Gastrocnemius medialis (tissue), 4 donors: ENCODE data around the gene KRTAP5-2. TPM values are rescaled to one million over a fixed set of nuclear protein-coding genes. Genes with fewer than 3 reads are reported as not detected.

Experiments used
- ATAC-seq, 2 donors: fragments of 150-250 bp; one replicate each; pipeline ENCODE4 v1.9.1; 2016
- DNase-seq, 2 donors: peaks; one replicate each; pipeline ENCODE4 v3.0.0-alpha.2; 2019
- H3K27ac ChIP-seq, 4 donors: fragments of 200-600 bp; sonication (generic); 1 replicate in 1 of 4; 2 replicates in 3 of 4; pipeline ENCODE4 v1.5.1; 2016 to 2018; ENCODE audit warnings: mild to moderate bottlenecking in 2 of 4, moderate library complexity in 1 of 4
- H3K27me3 ChIP-seq, 3 donors: fragments of 200-600 bp; sonication (generic) in 2 of 3; 1 replicate in 1 of 3; 2 replicates in 2 of 3; pipeline versions ENCODE4 v1.5.1 to v1.6.0; 2016 to 2019; ENCODE audit warnings: mild to moderate bottlenecking in 1 of 3, moderate library complexity in 1 of 3
- H3K36me3 ChIP-seq, 2 donors: fragments of 200-600 bp; sonication (generic) in 1 of 2; one replicate each; pipeline ENCODE4 v1.5.1; 2017 to 2018
- H3K4me1 ChIP-seq, 2 donors: fragments of 200-600 bp; sonication (generic) in 1 of 2; one replicate each; pipeline ENCODE4 v1.5.1; 2016 to 2017; ENCODE audit warnings: mild to moderate bottlenecking in 2 of 2
- H3K4me3 ChIP-seq, 4 donors: fragments of 200-600 bp; sonication (generic) in 3 of 4; 1 replicate in 1 of 4; 2 replicates in 3 of 4; pipeline ENCODE4 v1.5.1; 2016 to 2019; ENCODE audit warnings: mild to moderate bottlenecking in 2 of 4
- H3K9me3 ChIP-seq, 3 donors: fragments of 200-600 bp; sonication (generic) in 2 of 3; 1 replicate in 1 of 3; 2 replicates in 2 of 3; pipeline ENCODE4 v1.5.1; 2016 to 2019
- CTCF ChIP-seq, 5 experiments: fragments of 450-650 bp in 3 of 5; fragments of 200-600 bp in 2 of 5; sonication (generic) in 2 of 5; IDR thresholded peaks in 4 of 5; conservative IDR thresholded peaks in 1 of 5; 1 replicate in 4 of 5; 2 replicates in 1 of 5; pipeline ENCODE4 v1.5.1; 2016 to 2019; ENCODE audit warnings: antibody characterized with exemption in 5 of 5, mild to moderate bottlenecking in 3 of 5, moderate library complexity in 3 of 5
- POLR2A ChIP-seq, 2 donors: fragments of 450-650 bp; IDR thresholded peaks; one replicate each; pipeline ENCODE4 v1.6.1; 2017; ENCODE audit warnings: antibody characterized with exemption in 2 of 2, mild to moderate bottlenecking in 2 of 2, moderate library complexity in 2 of 2
- in situ Hi-C, 4 donors: fragments of 200-750 bp; cut with MboI; loops; one replicate each; pipeline versions ENCODE4 v1.15.0 to v1.8.0; 2017; ENCODE audit warnings: low sequenced_read_pairs in 4 of 4
- intact Hi-C: fragments of 100-400 bp; cut with DNase I; formaldehyde crosslinking; loops from one replicate; pipeline ENCODE4 v1.15.1; 2023; ENCODE audit warnings: low total_unique reads
- total RNA-seq, 4 donors: library from RNA; depleted of rRNA; stranded (reverse); fragments of >200 nt; gene quantifications; one replicate each; pipeline versions ENCODE4 v1.1.0 to v1.2.3, GENCODE V29; 2016

The KRTAP5-2 gene
- total RNA-seq, 4 donors from 2014 or later, result not detected

- no peak overlapping the region for H3K27ac ChIP-seq
- H3K4me1 ChIP-seq, result no peaks in the 10 kb centered on the region
- in situ Hi-C loops (no loop called here), intact Hi-C loops (no loop called here)
- DNase-seq (no peak), ATAC-seq (no peak)
- no peaks in the 10 kb centered on the region for H3K36me3 ChIP-seq
- TF ChIP-seq CTCF (IDR thresholded peaks at IDR 0.05 in 4 of 5, conservative IDR thresholded peaks at IDR 0.05 in 1 of 5), result no peak
- no peak for TF ChIP-seq POLR2A (IDR thresholded peaks at IDR 0.05)
- no peaks in the 10 kb centered on the region for H3K9me3 ChIP-seq
- H3K27me3 ChIP-seq, result peaks cover 4 to 11% (median 7%) of the 10 kb centered on the region in 3 donors
- H3K4me3 ChIP-seq, result no peak overlapping the region
Measured at GRCh38 chr11:1633864-1634263, 35.8 kb upstream of the KRTAP5-2 start.

- Histone ChIP-seq H3K27me3 (peaks cover 0 to 11% (median 4%) of the 10 kb centered on the region in 3 donors), H3K4me3 (no peak overlapping the region), H3K9me3 (no peaks in the 10 kb centered on the region), H3K27ac (no peak overlapping the region), H3K4me1 (no peaks in the 10 kb centered on the region), H3K36me3 (no peaks in the 10 kb centered on the region)
- in situ Hi-C loops, result no loop called here
- DNase-seq (no peak), ATAC-seq (no peak)
- intact Hi-C loops, result no loop called here
- TF ChIP-seq CTCF (IDR thresholded peaks at IDR 0.05 in 4 of 5, conservative IDR thresholded peaks at IDR 0.05 in 1 of 5) (no peak), POLR2A (IDR thresholded peaks at IDR 0.05) (no peak)
Measured at GRCh38 chr11:1632053-1632714, 34.1 kb upstream of the KRTAP5-2 start.

- no peak for ATAC-seq
- no peak for TF ChIP-seq POLR2A (IDR thresholded peaks at IDR 0.05)
- no peak overlapping the region for H3K4me3 ChIP-seq
- intact Hi-C loops (no loop called here), in situ Hi-C loops (no loop called here)
- H3K36me3 ChIP-seq, result no peaks in the 10 kb centered on the region
- DNase-seq, result no peak
- no peaks in the 10 kb centered on the region for H3K4me1 ChIP-seq
- H3K27me3 ChIP-seq, result peaks cover 0 to 11% (median 4%) of the 10 kb centered on the region in 3 donors
- H3K27ac ChIP-seq, result no peak overlapping the region
- no peaks in the 10 kb centered on the region for H3K9me3 ChIP-seq
Measured at GRCh38 chr11:1631066-1631568, 33.0 kb upstream of the KRTAP5-2 start.

- Histone ChIP-seq H3K4me3 (no peak overlapping the region), H3K36me3 (no peaks in the 10 kb centered on the region), H3K4me1 (no peaks in the 10 kb centered on the region), H3K9me3 (no peaks in the 10 kb centered on the region), H3K27ac (no peak overlapping the region), H3K27me3 (peaks cover 0 to 11% (median 4%) of the 10 kb centered on the region in 3 donors)
- intact Hi-C loops (no loop called here), in situ Hi-C loops (no loop called here)
- TF ChIP-seq CTCF (IDR thresholded peaks at IDR 0.05 in 4 of 5, conservative IDR thresholded peaks at IDR 0.05 in 1 of 5), result no peak
- TF ChIP-seq POLR2A (IDR thresholded peaks at IDR 0.05), result no peak
- DNase-seq, result no peak
- ATAC-seq, result no peak
Measured at GRCh38 chr11:1630271-1630670, 32.2 kb upstream of the KRTAP5-2 start.

- H3K9me3 ChIP-seq, result no peaks in the 10 kb centered on the region
- no peaks in the 10 kb centered on the region for H3K36me3 ChIP-seq
- H3K4me3 ChIP-seq, result no peak within 1 kb of the TSS
- in situ Hi-C loops (no loop called here), intact Hi-C loops (loop anchor here (2.0 kb wide), 1 partner anchor 55 kb away; no protein-coding TSS in a partner anchor)
- TF ChIP-seq POLR2A (IDR thresholded peaks at IDR 0.05), result no peak
- no peak for TF ChIP-seq CTCF (IDR thresholded peaks at IDR 0.05 in 4 of 5, conservative IDR thresholded peaks at IDR 0.05 in 1 of 5)
- ATAC-seq (no peak), DNase-seq (no peak)
- H3K4me1 ChIP-seq, result no peaks in the 10 kb centered on the region
- no peak within 1 kb of the TSS for H3K27ac ChIP-seq
- peaks cover 0 to 11% (median 4%) of the 10 kb centered on the region in 3 donors for H3K27me3 ChIP-seq
Measured at GRCh38 chr11:1629326-1630185, 31.5 kb upstream of the KRTAP5-2 start, which contains the start of gene KRTAP5-5. Gene KRTAP5-5, plus strand, starts transcription at chr11:1629775. Its CDS starts 66 bp downstream, at chr11:1629841.
